ENCODE results near the gene GALNS. TPM values are rescaled to one million over a fixed set of nuclear protein-coding genes. Genes with fewer than 3 reads are reported as not detected.

Gene GALNS
- total RNA-seq, 2 experiments from 2014 or later: 17.2 to 49.0 TPM

DNA sequence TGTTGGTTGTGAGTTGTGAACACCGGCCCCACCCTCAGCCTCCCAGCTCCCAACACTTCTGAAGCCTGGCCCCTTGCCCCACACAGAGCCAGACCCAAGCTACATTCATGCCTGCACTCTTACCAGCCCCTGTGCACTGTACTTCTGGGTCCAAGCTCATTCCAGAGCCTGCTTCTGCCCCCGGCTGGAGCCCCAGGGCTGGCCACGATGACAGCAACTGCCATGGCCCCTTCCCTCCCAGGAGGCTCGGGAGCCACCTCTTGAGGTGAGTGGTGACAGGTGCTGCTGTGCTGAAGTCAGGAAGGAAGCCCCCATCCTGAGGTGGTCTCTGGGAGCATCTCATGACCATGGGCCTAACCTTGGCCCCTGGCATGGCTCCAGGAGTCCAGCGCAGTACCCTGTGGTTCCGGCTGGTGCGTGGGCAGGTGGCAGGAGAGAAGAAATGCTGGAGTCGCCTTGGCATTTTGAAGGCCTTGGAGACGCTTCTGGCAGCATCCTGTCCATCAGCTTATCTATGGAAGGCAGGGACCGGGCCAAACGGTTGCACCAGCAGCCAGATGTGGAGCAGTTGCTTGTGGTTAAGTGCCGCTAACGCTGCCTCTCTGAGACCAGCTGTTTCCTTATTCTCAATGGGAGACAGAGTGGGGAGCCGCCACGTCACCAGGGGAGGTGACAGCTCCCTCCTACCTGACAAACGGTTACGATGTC is 57.0 kb downstream of the GALNS start:
- CTCF ChIA-PET (ENCODE audit: unreplicated experiment): interaction anchor here (0.6 kb wide), 1 partner anchor 897 kb away, joined by 3 read pairs; no protein-coding TSS in a partner anchor
- H3K4me2 ChIP-seq (ENCODE audit: low read length): peak overlapping the region; percentile 97
- intact Hi-C loops (cut with micrococcal nuclease; ENCODE audit: unreplicated experiment): loop anchor here (5.0 kb wide), 1 partner anchor 137 kb away; the partner anchor contains the start of gene MVD
- H2AFZ ChIP-seq (ENCODE audit: low read length): no peak overlapping the region
- POLR2A ChIA-PET: interaction anchor here (1.3 to 2.3 kb wide), 3 partner anchors 11 to 15 kb away, joined by 4 to 7 read pairs (median 4); partner anchors contain the start of gene PIEZO1
- H3K9me2 ChIP-seq (ENCODE audit: insufficient read depth, low read length): no peaks in the 10 kb centered on the region
- TF ChIP-seq, protein P1, sequence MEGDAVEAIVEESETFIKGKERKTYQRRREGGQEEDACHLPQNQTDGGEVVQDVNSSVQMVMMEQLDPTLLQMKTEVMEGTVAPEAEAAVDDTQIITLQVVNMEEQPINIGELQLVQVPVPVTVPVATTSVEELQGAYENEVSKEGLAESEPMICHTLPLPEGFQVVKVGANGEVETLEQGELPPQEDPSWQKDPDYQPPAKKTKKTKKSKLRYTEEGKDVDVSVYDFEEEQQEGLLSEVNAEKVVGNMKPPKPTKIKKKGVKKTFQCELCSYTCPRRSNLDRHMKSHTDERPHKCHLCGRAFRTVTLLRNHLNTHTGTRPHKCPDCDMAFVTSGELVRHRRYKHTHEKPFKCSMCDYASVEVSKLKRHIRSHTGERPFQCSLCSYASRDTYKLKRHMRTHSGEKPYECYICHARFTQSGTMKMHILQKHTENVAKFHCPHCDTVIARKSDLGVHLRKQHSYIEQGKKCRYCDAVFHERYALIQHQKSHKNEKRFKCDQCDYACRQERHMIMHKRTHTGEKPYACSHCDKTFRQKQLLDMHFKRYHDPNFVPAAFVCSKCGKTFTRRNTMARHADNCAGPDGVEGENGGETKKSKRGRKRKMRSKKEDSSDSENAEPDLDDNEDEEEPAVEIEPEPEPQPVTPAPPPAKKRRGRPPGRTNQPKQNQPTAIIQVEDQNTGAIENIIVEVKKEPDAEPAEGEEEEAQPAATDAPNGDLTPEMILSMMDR (conservative IDR thresholded peaks at IDR 0.05; ENCODE audit: low read length): no peak
- peak; percentile 81 for DNase-seq (ENCODE audit: low spot score)
- peak overlapping the region; percentile 7 for H3K4me3 ChIP-seq (ENCODE audit: low read depth, low read length, poor library complexity, severe bottlenecking)
- H3K79me2 ChIP-seq (ENCODE audit: insufficient read depth, low read depth, low read length): peaks cover 19% of the 10 kb centered on the region
- H4K20me1 ChIP-seq (ENCODE audit: insufficient read depth, low read length): no peaks in the 10 kb centered on the region
- no TSS peak for BruUV-seq (replicated peaks)
- peak overlapping the region; percentile 97 for H3K27ac ChIP-seq (ENCODE audit: low read depth, low read length, poor library complexity, severe bottlenecking)
- peaks cover 26% of the 10 kb centered on the region for H3K36me3 ChIP-seq (ENCODE audit: insufficient read depth, low read length)
- H3K9me3 ChIP-seq (ENCODE audit: low read length): no peaks in the 10 kb centered on the region
- peaks cover 52% of the 10 kb centered on the region for H3K4me1 ChIP-seq (ENCODE audit: insufficient read depth, low read length, poor library complexity, severe bottlenecking)

DNA sequence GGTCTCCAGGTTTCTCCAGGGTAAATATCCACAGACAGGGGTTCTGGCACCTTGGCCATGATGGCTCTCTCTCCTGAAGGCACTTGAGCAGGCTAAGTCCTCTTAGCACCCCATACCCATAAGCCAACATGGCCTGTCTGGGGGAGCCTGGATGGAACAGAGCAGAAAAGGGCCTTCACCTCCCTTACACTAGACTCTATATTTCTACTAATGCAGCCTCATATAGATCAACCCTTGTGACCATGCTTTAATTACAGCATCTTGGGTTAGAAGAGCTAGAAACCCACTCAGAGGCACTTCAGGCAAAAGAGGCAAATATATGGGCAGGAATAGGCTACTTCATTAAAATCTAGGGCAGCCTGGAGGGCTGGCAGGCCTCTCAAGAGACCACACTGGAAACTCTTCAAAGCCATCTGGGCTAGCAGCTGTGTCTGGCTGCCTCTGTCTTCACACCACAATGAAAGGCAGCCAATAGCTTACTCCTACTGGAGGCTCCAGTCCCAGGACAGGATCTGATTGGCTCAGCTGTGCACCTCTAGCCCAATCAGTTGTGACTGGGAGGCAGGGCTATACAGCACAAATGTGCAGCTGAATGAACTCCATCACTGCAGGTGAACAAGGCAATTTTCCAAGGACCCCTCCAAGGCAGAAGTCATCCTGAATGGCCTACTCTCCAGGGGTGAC is 57.8 kb downstream of the GALNS start:
- no peaks in the 10 kb centered on the region for H3K9me2 ChIP-seq (ENCODE audit: insufficient read depth, low read length)
- peaks cover 59% of the 10 kb centered on the region for H3K4me1 ChIP-seq (ENCODE audit: insufficient read depth, low read length, poor library complexity, severe bottlenecking)
- H2AFZ ChIP-seq (ENCODE audit: low read length): no peak overlapping the region
- peaks cover 20% of the 10 kb centered on the region; the same call in 1 of the 2 replicates for H3K36me3 ChIP-seq (ENCODE audit: insufficient read depth, low read length)
- peak overlapping the region; percentile 97 for H3K27ac ChIP-seq (ENCODE audit: low read depth, low read length, poor library complexity, severe bottlenecking)
- CTCF ChIA-PET (ENCODE audit: unreplicated experiment): interaction anchor here (0.6 kb wide), 1 partner anchor 898 kb away, joined by 3 read pairs; no protein-coding TSS in a partner anchor
- intact Hi-C loops (cut with micrococcal nuclease; ENCODE audit: unreplicated experiment): no loop called here
- H3K4me3 ChIP-seq (ENCODE audit: low read depth, low read length, poor library complexity, severe bottlenecking): no peak overlapping the region
- peaks cover 11% of the 10 kb centered on the region; the same call in 1 of the 2 replicates for H3K79me2 ChIP-seq (ENCODE audit: insufficient read depth, low read depth, low read length)
- peak; percentile 83 for DNase-seq (ENCODE audit: low spot score)
- TF ChIP-seq, protein P1 (conservative IDR thresholded peaks at IDR 0.05; ENCODE audit: low read length): no peak
- no peak for TF ChIP-seq EZH2phosphoT487 (IDR thresholded peaks at IDR 0.05; ENCODE audit: borderline replicate concordance, low read depth, low read length)
- no peaks in the 10 kb centered on the region for H4K20me1 ChIP-seq (ENCODE audit: insufficient read depth, low read length)
- peak overlapping the region; percentile 97 for H3K4me2 ChIP-seq (ENCODE audit: low read length)
- BruUV-seq (replicated peaks): no TSS peak
- POLR2A ChIA-PET: interaction anchor here (1.3 kb wide), 1 partner anchor 12 kb away, joined by 4 read pairs; no protein-coding TSS in a partner anchor
- H3K9me3 ChIP-seq (ENCODE audit: low read length): no peaks in the 10 kb centered on the region
